Stimulated activated CD4-positive, alpha-beta T cell treated with anti-CD3 and anti-CD28 coated beads, Interleukin-2, amount 100 ng/mL, for 48 hours (primary cell): ENCODE data around the gene TBC1D3G.
"Not testable (repeated sequence)": the region's sequence is repeated elsewhere in the genome, so short reads cannot be mapped to it uniquely, and the experiment has no call there.

Experiments
- DNase-seq, 2 donors: peaks; one replicate each; pipeline ENCODE4 v3.0.0-alpha.2; 2020

Gene TBC1D3G

GRCh38 chr17:36323584-36323983 lies at the start of gene TBC1D3G:
Gene TBC1D3G, plus strand, starts transcription at chr17:36323884. Its CDS starts 1,528 bp downstream, at chr17:36325412.
- not testable (repeated sequence) for DNase-seq

- not testable (repeated sequence) for DNase-seq
Measured at GRCh38 chr17:36283256-36283655, 40.4 kb upstream of the TBC1D3G start.

GRCh38 chr17:36284219-36284618 lies 39.5 kb upstream of the TBC1D3G start:
- not testable (repeated sequence) for DNase-seq

GRCh38 chr17:36289965-36290612 lies 33.6 kb upstream of the TBC1D3G start:
- DNase-seq: not testable (repeated sequence)

- DNase-seq: not testable (repeated sequence)
Measured at GRCh38 chr17:36295161-36295560, 28.5 kb upstream of the TBC1D3G start.

GRCh38 chr17:36315736-36316135 lies 7.9 kb upstream of the TBC1D3G start:
- DNase-seq: not testable (repeated sequence)

GRCh38 chr17:36362496-36362895 lies 38.8 kb downstream of the TBC1D3G start:
- DNase-seq: not testable (repeated sequence)

- DNase-seq: not testable (repeated sequence)
Measured at GRCh38 chr17:36375938-36376337, 52.3 kb downstream of the TBC1D3G start.
